OCI-LY3 (cell line): ENCODE measurements around the gene AHSG.

ENCODE experiments used
- EZH2phosphoT487 ChIP-seq: fragments of 200-600 bp; shearing (Covaris generic); IDR thresholded peaks from 2 replicates; pipeline ENCODE4 v1.6.1; 2018; ENCODE audit warnings: antibody characterized with exemption, mixed run types, low read depth
- TF ChIP-seq, protein P1 (sequence below): fragments of 200-600, 300-600 bp; sonication (generic); IDR thresholded peaks from 2 replicates; pipeline ENCODE4 v1.5.1; 2014; ENCODE audit warnings: antibody characterized with exemption, low read length, low read depth

- TF ChIP-seq, protein P1, sequence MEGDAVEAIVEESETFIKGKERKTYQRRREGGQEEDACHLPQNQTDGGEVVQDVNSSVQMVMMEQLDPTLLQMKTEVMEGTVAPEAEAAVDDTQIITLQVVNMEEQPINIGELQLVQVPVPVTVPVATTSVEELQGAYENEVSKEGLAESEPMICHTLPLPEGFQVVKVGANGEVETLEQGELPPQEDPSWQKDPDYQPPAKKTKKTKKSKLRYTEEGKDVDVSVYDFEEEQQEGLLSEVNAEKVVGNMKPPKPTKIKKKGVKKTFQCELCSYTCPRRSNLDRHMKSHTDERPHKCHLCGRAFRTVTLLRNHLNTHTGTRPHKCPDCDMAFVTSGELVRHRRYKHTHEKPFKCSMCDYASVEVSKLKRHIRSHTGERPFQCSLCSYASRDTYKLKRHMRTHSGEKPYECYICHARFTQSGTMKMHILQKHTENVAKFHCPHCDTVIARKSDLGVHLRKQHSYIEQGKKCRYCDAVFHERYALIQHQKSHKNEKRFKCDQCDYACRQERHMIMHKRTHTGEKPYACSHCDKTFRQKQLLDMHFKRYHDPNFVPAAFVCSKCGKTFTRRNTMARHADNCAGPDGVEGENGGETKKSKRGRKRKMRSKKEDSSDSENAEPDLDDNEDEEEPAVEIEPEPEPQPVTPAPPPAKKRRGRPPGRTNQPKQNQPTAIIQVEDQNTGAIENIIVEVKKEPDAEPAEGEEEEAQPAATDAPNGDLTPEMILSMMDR: no peak
- TF ChIP-seq EZH2phosphoT487: no peak
These were observed 16.1 kb upstream of the AHSG start for GRCh38 chr3:186596568-186597287.
